Keratinocyte (primary cell): ENCODE results near the gene RFX2. TPM values are rescaled to one million over a fixed set of nuclear protein-coding genes. Genes with fewer than 3 reads are reported as not detected.

Source experiments
- DNase-seq: peaks from one replicate; pipeline ENCODE4 v3.0.0-alpha.2; 2011; ENCODE audit warnings: low read depth, missing footprints, low spot score
- FAIRE-seq: peaks from 2 replicates; lab custom pipeline; 2011; peaks lifted over from hg19 to GRCh38; lab: Jason Lieb, UNC
- H2AFZ ChIP-seq: 2 replicates; pipeline ENCODE4 v1.6.0; 2012; ENCODE audit warnings: low read length, control low read depth, inconsistent platforms; ENCODE audit not compliant: control insufficient read depth
- H3K27ac ChIP-seq: 2 replicates; pipeline ENCODE4 v1.5.1; 2011; ENCODE audit warnings: low read length; ENCODE audit not compliant: control insufficient read depth, insufficient read depth
- H3K27me3 ChIP-seq: 3 replicates; pipeline ENCODE4 v1.6.0; 2011; ENCODE audit warnings: low read length; ENCODE audit not compliant: control insufficient read depth, insufficient read depth; ENCODE audit errors: extremely low read depth
- H3K36me3 ChIP-seq, 2 experiments: 2 replicates in 1 of 2; 3 replicates in 1 of 2; pipeline ENCODE4 v1.5.1; 2011; ENCODE audit warnings: low read length in 2 of 2, mild to moderate bottlenecking in 1 of 2; ENCODE audit not compliant: control insufficient read depth in 2 of 2, insufficient read depth in 2 of 2; ENCODE audit errors: extremely low read depth in 1 of 2
- H3K4me1 ChIP-seq: 3 replicates; pipeline ENCODE4 v1.5.1; 2011; ENCODE audit warnings: low read length; ENCODE audit not compliant: control insufficient read depth, insufficient read depth; ENCODE audit errors: extremely low read depth
- H3K4me2 ChIP-seq: 3 replicates; pipeline ENCODE4 v1.6.0; 2011; ENCODE audit warnings: low read depth, low read length; ENCODE audit not compliant: control insufficient read depth, insufficient read depth; ENCODE audit errors: extremely low read depth
- H3K4me3 ChIP-seq, 3 experiments: fragments of 200-600 bp in 1 of 3; sonication (generic) in 1 of 3; 2 replicates in 2 of 3; 3 replicates in 1 of 3; pipeline ENCODE4 v1.5.1; 2011 to 2016; ENCODE audit warnings: low read length in 3 of 3, mild to moderate bottlenecking in 3 of 3, control low read depth in 2 of 3, inconsistent platforms in 1 of 3, low read depth in 1 of 3, mixed read lengths in 1 of 3, mixed run types in 1 of 3, moderate library complexity in 1 of 3; ENCODE audit not compliant: control insufficient read depth in 2 of 3, insufficient read depth in 2 of 3; ENCODE audit errors: extremely low read depth in 1 of 3
- H3K79me2 ChIP-seq: 2 replicates; pipeline ENCODE4 v1.6.0; 2012; ENCODE audit warnings: low read length; ENCODE audit not compliant: control insufficient read depth, insufficient read depth
- H3K9ac ChIP-seq: 3 replicates; pipeline ENCODE4 v1.6.0; 2011; ENCODE audit warnings: low read length; ENCODE audit not compliant: control insufficient read depth, insufficient read depth; ENCODE audit errors: extremely low read depth
- H3K9me1 ChIP-seq: 3 replicates; pipeline ENCODE4 v1.6.0; 2011; ENCODE audit warnings: low read length; ENCODE audit not compliant: control insufficient read depth, insufficient read depth; ENCODE audit errors: extremely low read depth
- H3K9me3 ChIP-seq: 2 replicates; pipeline ENCODE4 v1.5.1; 2012; ENCODE audit warnings: low read depth, low read length; ENCODE audit not compliant: control insufficient read depth
- H4K20me1 ChIP-seq: 3 replicates; pipeline ENCODE4 v1.6.0; 2011; ENCODE audit warnings: low read length; ENCODE audit not compliant: control insufficient read depth, insufficient read depth; ENCODE audit errors: extremely low read depth
- CTCF ChIP-seq, 3 experiments: IDR thresholded peaks in 1 of 3; conservative IDR thresholded peaks in 1 of 3; optimal IDR thresholded peaks in 1 of 3; 2 replicates in 2 of 3; 3 replicates in 1 of 3; pipeline versions ENCODE3 to v1.5.1; 2011; ENCODE audit warnings: low read length in 3 of 3, mild to moderate bottlenecking in 3 of 3, moderate library complexity in 2 of 3, control low read depth in 1 of 3, inconsistent platforms in 1 of 3; ENCODE audit not compliant: insufficient read depth in 2 of 3; ENCODE audit errors: extremely low read depth in 1 of 3
- EZH2 ChIP-seq: IDR thresholded peaks from one replicate; pipeline ENCODE4 v1.6.1; 2012; ENCODE audit warnings: inconsistent platforms, mild to moderate bottlenecking, low read length, moderate library complexity
- dilution Hi-C: fragments of 300-500 bp; cut with MboI; formaldehyde crosslinking; loops from one replicate; pipeline ENCODE4 v1.7.0; 2020; ENCODE audit warnings: low sequenced_read_pairs; ENCODE audit not compliant: extremely low pct_ligation_motif_present
- polyA plus RNA-seq, 5 experiments: library from polyadenylated mRNA; depleted of rRNA in 3 of 5; stranded (reverse) in 3 of 5; stranded (forward) in 1 of 5; unstranded in 1 of 5; fragments of >200 nt; gene quantifications; 1 replicate in 1 of 5; 2 replicates in 3 of 5; 3 replicates in 1 of 5; pipeline versions ENCODE4 v1.2.1 to v1.2.3, GENCODE V29; 2011 to 2012; ENCODE audit warnings: missing spikeins in 2 of 5, low read depth in 1 of 5, low replicate concordance in 1 of 5

The RFX2 gene
- polyA plus RNA-seq, 1 donor (not counting 4 experiments of a cell fraction or from before 2014, with no cell fraction given) = 5.8 TPM

GRCh38 chr19:6012426-6013170, 97.7 kb downstream of the RFX2 start:
- H3K27ac ChIP-seq = no peak overlapping the region
- FAIRE-seq (no peak), DNase-seq (no peak)
- dilution Hi-C loops = no loop called here
- H3K27me3 ChIP-seq = no peaks in the 10 kb centered on the region
- H3K36me3 ChIP-seq = peaks cover 3 to 13% of the 10 kb centered on the region in 2 experiments
- no peaks in the 10 kb centered on the region for H4K20me1 ChIP-seq
- no peaks in the 10 kb centered on the region for H3K79me2 ChIP-seq
- H3K4me2 ChIP-seq = no peak overlapping the region
- no peak overlapping the region for H3K9ac ChIP-seq
- no peak overlapping the region for H3K4me3 ChIP-seq
- H3K4me1 ChIP-seq = no peaks in the 10 kb centered on the region
- TF ChIP-seq CTCF (optimal IDR thresholded peaks at IDR 0.05 in 1 of 3, IDR thresholded peaks at IDR 0.05 in 1 of 3, conservative IDR thresholded peaks at IDR 0.05 in 1 of 3; ENCODE audit: extremely low read depth in 1 of 3, insufficient read depth in 2 of 3, low read length in 3 of 3) (no peak), EZH2 (no peak)
- no peaks in the 10 kb centered on the region for H3K9me3 ChIP-seq
- no peak overlapping the region for H2AFZ ChIP-seq
- no peaks in the 10 kb centered on the region for H3K9me1 ChIP-seq

GRCh38 chr19:6011794-6012193, 98.5 kb downstream of the RFX2 start:
- no peak for FAIRE-seq
- TF ChIP-seq CTCF (optimal IDR thresholded peaks at IDR 0.05 in 1 of 3, IDR thresholded peaks at IDR 0.05 in 1 of 3, conservative IDR thresholded peaks at IDR 0.05 in 1 of 3; ENCODE audit: extremely low read depth in 1 of 3, insufficient read depth in 2 of 3, low read length in 3 of 3) (no peak), EZH2 (no peak)
- peaks cover 7 to 13% of the 10 kb centered on the region in 2 experiments for H3K36me3 ChIP-seq

More at GRCh38 chr19:6011794-6012193, 98.5 kb downstream of the RFX2 start:
- H3K27me3 ChIP-seq = no peaks in the 10 kb centered on the region
- H3K27ac ChIP-seq = no peak overlapping the region
- H3K4me1 ChIP-seq = no peaks in the 10 kb centered on the region
- no peak overlapping the region for H2AFZ ChIP-seq
- no peak overlapping the region for H3K4me3 ChIP-seq
- no peaks in the 10 kb centered on the region for H3K79me2 ChIP-seq
- DNase-seq = no peak
- H3K9me3 ChIP-seq = no peaks in the 10 kb centered on the region
- dilution Hi-C loops = no loop called here
- no peak overlapping the region for H3K9ac ChIP-seq
- H3K9me1 ChIP-seq = no peaks in the 10 kb centered on the region
- no peaks in the 10 kb centered on the region for H4K20me1 ChIP-seq
- H3K4me2 ChIP-seq = no peak overlapping the region
